ENCODE results near the gene PRSS27.

PRSS27 gene

DNA sequence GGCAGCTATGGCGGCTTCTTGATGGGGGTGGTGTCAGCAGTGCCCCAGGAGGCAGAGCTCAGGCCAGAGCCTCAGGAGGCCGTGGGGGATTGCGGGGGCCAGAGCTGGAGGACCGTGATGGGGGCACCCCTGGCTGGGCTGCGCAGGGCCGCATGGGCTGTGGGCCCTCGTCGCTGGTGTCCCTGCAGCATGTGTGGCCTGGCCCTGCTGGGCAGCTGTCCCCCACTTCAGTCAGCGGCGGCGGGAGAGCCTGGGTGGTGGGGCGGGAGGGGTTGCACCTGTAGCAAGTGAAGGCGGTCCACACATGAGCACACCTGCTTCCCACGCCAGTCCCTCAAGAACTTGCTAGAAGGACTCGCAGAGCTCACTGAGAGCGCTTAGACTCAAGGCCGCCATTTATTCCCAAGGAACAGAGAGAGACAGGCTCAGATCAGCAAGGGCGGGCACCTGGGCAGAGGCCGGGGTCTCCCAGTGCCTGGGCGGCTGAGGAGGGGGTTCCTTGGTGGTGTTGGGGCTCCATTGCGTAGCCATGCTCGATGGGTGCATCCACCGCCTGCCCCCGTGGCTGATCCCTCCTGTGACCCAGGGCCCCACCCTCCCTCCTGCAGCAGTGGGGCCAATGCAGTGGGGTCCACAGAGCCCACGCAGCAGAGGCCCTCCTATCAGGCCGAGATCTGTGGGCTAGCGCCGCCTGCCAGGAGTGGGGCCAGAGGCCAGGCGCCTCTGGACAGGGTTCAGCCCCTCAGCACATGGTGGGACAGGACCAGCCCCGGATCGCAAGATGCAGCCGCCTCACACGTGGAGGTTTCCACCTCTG lies 15.7 kb downstream of the PRSS27 start:
- Histone ChIP-seq H3K27me3 (ENCODE audit: insufficient read depth, low read length) (no peaks in the 10 kb centered on the region), H3K27ac (ENCODE audit: low read length) (no peak overlapping the region), H3K36me3 (ENCODE audit: insufficient read depth, low read depth, low read length) (peaks cover 32% of the 10 kb centered on the region), H3K4me1 (ENCODE audit: insufficient read depth, low read length) (no peaks in the 10 kb centered on the region), H3K9ac (ENCODE audit: low read depth, low read length) (no peak overlapping the region), H3K4me3 (ENCODE audit: low read length) (no peak overlapping the region), H3K9me3 (ENCODE audit: insufficient read depth, low read depth, low read length) (no peaks in the 10 kb centered on the region)

DNA sequence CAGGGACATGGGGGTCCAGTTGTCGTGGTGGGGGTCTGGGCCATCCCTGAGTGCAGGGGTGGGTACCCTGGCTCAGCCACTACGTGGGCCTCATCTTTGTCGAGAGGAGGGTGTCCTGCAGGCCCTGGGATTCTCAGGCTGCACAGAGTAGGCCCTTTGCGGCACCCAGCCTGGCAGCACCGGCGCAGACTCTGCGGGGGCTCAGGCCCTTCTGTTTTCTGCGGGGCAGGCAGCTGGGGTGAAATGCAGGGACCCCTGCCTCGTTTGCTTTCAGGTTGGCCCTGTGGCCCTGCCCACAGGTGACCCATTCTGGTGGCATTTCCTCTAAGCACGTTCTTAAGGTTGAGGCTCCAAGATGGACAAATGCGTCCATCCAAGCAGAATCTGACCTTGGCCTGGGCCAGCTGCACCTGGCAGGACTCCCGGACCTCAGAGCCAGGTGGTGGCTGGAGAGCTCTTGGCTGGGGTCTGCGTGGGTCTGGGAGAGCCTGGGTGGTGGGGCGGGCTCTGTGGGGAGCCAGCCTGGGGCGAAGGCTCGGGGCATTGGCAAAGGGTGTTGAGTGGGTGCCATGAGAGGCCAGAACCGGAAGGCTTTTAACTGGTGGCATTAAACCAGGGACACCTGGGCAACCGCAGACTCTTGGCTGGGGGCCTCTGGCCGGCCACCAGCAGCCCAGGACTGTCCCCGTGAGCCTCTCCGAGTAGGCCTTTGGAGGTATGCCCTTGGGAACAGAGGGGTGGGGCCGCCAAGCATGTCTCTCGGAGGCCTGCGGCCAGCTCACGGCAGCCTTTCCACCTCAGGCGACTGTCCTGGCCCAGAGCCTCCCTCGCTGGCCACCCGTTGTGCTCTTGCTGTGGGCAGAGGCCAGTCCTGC lies 16.9 kb downstream of the PRSS27 start:
- H3K36me3 ChIP-seq (ENCODE audit: insufficient read depth, low read depth, low read length) = peaks cover 31% of the 10 kb centered on the region
- no peaks in the 10 kb centered on the region for H3K4me1 ChIP-seq (ENCODE audit: insufficient read depth, low read length)
- no peaks in the 10 kb centered on the region for H3K27me3 ChIP-seq (ENCODE audit: insufficient read depth, low read length)
- H3K9ac ChIP-seq (ENCODE audit: low read depth, low read length) = no peak overlapping the region
- no peaks in the 10 kb centered on the region for H3K9me3 ChIP-seq (ENCODE audit: insufficient read depth, low read depth, low read length)
- H3K27ac ChIP-seq (ENCODE audit: low read length) = no peak overlapping the region
- H3K4me3 ChIP-seq (ENCODE audit: low read length) = no peak overlapping the region

DNA sequence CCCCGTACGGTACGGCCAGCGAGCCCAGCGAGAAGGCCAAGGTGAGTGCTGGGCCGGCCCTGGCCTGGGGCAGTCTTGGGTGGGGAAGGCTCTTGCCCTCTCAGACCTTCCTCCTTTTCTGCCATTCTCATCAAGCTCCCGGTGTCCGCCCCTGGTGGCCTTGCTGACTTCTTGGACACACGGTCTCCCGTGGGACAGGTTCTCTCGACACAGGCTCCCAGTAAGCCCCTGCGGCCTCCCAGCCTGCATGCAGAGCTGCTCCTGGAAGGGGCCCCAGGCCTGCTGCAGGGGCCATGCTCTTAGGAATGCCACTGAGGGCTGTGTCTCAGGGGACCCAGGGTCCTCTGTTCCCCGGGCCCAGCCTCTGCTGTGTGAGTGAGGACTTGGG lies 17.6 kb downstream of the PRSS27 start:
- no peaks in the 10 kb centered on the region for H3K9me3 ChIP-seq (ENCODE audit: insufficient read depth, low read depth, low read length)
- H3K36me3 ChIP-seq (ENCODE audit: insufficient read depth, low read depth, low read length) = peaks cover 31% of the 10 kb centered on the region
- H3K4me1 ChIP-seq (ENCODE audit: insufficient read depth, low read length) = no peaks in the 10 kb centered on the region
- H3K27me3 ChIP-seq (ENCODE audit: insufficient read depth, low read length) = no peaks in the 10 kb centered on the region
- no peak overlapping the region for H3K4me3 ChIP-seq (ENCODE audit: low read length)
- H3K9ac ChIP-seq (ENCODE audit: low read depth, low read length) = no peak overlapping the region
- H3K27ac ChIP-seq (ENCODE audit: low read length) = no peak overlapping the region

DNA sequence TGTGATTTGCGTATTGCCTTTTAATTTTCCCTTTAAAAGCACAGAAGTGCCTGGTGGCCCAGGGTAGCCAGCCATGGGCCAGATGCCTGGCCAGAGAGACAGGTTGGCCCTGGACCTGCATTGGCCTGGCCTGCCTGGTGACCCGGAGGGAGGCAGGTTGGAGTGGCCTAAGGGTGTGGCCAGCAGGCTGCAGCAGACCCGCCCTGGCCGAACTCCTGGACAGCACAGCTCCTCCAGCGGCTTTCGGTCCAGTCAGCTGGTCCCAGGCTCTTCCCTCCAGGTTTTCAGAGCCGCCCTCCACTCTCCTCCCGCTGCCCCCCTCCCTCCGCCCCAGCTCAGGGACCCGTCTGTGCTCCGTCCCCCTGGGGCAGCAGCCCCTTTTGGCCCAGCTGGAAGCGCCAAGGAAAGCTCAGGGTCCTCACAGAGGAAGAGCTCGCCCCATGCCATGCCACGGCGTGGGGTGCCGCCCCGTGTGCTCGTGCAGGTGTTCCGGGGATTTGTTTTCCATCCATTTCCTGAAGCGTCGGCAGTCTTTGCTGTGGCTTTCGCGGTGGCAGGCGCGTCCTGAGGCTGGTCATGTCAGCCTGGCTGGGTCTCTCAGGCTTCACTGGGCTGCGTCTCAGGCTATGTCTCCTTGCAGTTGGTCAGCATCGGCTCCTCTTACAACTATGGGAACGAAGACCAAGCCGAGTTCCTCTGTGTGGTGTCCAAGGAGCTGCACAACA lies 18.1 kb downstream of the PRSS27 start:
- Histone ChIP-seq H3K9ac (ENCODE audit: low read depth, low read length) (no peak overlapping the region), H3K27ac (ENCODE audit: low read length) (no peak overlapping the region), H3K9me3 (ENCODE audit: insufficient read depth, low read depth, low read length) (no peaks in the 10 kb centered on the region), H3K27me3 (ENCODE audit: insufficient read depth, low read length) (no peaks in the 10 kb centered on the region), H3K4me1 (ENCODE audit: insufficient read depth, low read length) (no peaks in the 10 kb centered on the region), H3K4me3 (ENCODE audit: low read length) (no peak overlapping the region), H3K36me3 (ENCODE audit: insufficient read depth, low read depth, low read length) (peaks cover 29% of the 10 kb centered on the region)

DNA sequence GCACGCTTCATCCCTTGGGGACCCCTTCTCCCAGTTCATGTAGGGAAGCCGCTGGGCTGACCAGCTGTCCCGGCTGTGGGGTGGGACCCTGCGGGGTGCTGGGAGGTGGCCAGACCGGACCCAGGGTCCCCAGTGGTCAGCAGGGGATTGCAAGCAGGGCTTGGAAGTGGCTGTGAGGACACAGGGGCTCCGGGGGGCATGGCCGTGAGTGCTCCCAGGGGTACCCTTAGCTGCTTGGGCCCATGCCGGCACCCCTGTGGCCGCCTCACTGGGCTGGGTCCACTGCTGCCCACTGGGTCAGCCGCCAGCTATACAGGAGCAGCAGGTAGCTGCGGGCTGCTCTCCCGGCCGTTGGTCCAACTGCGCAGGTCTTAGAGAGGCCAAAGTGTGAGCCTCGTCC lies 18.8 kb downstream of the PRSS27 start:
- Histone ChIP-seq H3K9ac (ENCODE audit: low read depth, low read length) (no peak overlapping the region), H3K27ac (ENCODE audit: low read length) (no peak overlapping the region), H3K9me3 (ENCODE audit: insufficient read depth, low read depth, low read length) (no peaks in the 10 kb centered on the region), H3K4me3 (ENCODE audit: low read length) (no peak overlapping the region), H3K36me3 (ENCODE audit: insufficient read depth, low read depth, low read length) (peaks cover 29% of the 10 kb centered on the region), H3K4me1 (ENCODE audit: insufficient read depth, low read length) (no peaks in the 10 kb centered on the region), H3K27me3 (ENCODE audit: insufficient read depth, low read length) (no peaks in the 10 kb centered on the region)

DNA sequence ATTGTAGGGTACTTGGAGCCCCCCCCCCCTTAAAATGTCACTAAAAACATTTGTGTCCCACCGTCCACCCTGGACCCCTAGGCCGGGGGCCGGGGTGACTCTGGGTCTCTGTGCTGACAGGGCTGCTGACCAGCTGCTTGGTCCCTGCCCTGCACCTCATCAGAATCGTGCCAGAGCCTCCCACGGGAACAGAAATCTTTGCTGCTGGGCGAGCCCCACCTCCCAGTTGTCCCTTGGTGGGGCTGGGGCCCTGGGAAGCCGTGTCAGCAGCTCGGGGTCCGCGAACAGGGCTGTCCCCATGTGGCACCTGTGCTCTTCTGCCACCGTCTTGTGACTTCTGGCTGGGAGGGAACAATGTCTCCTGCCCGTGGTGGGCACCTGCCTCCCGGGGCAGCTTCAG lies 19.2 kb downstream of the PRSS27 start:
- H3K9ac ChIP-seq (ENCODE audit: low read depth, low read length) = no peak overlapping the region
- H3K27ac ChIP-seq (ENCODE audit: low read length) = no peak overlapping the region
- no peaks in the 10 kb centered on the region for H3K27me3 ChIP-seq (ENCODE audit: insufficient read depth, low read length)
- H3K36me3 ChIP-seq (ENCODE audit: insufficient read depth, low read depth, low read length) = peaks cover 29% of the 10 kb centered on the region
- no peaks in the 10 kb centered on the region for H3K4me1 ChIP-seq (ENCODE audit: insufficient read depth, low read length)
- no peak overlapping the region for H3K4me3 ChIP-seq (ENCODE audit: low read length)
- H3K9me3 ChIP-seq (ENCODE audit: insufficient read depth, low read depth, low read length) = no peaks in the 10 kb centered on the region

DNA sequence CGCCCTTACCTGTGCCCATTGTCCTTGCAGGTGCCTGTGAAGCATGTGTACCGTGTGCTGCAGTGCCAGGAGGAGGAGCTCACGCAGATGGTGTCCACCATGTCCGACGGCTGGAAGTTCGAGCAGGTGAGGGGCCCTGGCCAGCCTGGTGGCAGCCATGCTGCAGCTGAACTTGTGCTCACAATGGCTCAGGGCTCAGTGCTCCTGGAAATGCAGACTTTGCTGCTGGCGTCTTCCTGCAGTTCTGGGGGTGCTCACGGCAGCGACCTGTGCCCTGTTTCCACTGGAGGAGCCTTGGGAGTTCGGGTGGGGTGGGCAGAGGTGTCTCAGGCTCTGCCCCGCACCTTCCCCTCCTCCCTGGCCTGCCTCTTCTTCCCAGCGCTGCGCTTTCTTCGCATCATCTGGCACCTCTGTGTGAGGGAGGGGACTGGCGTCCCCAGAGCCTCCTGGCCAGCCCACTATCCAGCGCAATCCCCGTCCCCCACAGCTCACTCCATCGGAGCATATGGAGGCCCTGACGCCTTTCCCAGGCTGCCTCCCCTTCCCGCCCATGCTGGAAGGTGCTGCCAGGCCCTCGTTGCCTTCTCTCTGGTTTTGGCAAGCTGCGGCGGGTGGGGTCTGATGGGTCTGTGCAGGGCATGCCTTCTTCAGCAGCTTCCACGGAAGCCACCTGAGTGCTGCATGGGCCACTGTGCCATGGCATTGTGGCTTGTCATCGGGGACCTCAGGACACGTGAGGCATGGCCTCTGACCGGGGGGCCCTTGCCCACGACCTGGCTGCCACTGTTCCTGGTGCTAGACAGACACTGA lies 20.0 kb downstream of the PRSS27 start:
- no peaks in the 10 kb centered on the region for H3K27me3 ChIP-seq (ENCODE audit: insufficient read depth, low read length)
- H3K9ac ChIP-seq (ENCODE audit: low read depth, low read length) = no peak overlapping the region
- H3K9me3 ChIP-seq (ENCODE audit: insufficient read depth, low read depth, low read length) = no peaks in the 10 kb centered on the region
- H3K4me1 ChIP-seq (ENCODE audit: insufficient read depth, low read length) = no peaks in the 10 kb centered on the region
- H3K4me3 ChIP-seq (ENCODE audit: low read length) = no peak overlapping the region
- no peak overlapping the region for H3K27ac ChIP-seq (ENCODE audit: low read length)
- H3K36me3 ChIP-seq (ENCODE audit: insufficient read depth, low read depth, low read length) = peaks cover 29% of the 10 kb centered on the region

DNA sequence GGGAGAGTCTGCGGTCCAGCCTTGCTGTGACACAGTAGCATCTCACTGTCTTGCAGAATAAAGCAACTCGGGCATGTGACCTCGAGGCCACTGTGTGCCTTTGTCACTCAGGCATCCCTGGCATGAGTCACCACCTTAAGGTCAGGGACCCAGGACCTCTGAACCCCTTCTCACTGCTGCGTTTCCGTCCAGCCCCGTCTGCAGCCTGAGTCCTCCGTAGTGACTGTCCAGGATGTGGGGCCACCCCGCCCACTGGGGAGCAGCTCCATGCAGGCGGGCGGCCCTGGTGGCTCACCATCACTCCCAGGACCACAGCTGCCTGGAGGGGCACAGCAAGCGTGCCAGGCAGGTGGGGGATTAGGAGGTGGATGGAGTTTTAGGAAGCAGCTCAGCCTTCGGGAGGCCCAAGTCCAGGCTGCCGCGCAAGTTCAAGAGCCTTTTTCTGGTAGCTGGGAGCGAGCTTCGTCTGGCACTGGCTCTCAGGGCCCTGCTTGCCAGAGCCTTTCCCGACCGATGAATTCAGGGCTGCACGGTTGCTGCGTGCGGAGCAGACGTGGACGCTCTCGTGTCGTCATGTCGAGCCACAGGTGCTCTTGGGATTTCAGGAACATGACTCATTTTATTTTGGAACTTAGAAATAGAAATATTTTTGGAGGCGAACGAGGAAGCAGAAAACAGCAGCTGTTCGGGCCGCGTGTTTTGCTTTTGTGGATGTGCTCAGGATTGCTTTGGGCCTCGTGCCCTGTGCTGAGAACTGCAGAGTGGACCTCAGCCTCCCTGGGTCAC lies 20.9 kb downstream of the PRSS27 start:
- H3K36me3 ChIP-seq (ENCODE audit: insufficient read depth, low read depth, low read length) = peaks cover 29% of the 10 kb centered on the region
- no peak overlapping the region for H3K27ac ChIP-seq (ENCODE audit: low read length)
- no peaks in the 10 kb centered on the region for H3K9me3 ChIP-seq (ENCODE audit: insufficient read depth, low read depth, low read length)

DNA sequence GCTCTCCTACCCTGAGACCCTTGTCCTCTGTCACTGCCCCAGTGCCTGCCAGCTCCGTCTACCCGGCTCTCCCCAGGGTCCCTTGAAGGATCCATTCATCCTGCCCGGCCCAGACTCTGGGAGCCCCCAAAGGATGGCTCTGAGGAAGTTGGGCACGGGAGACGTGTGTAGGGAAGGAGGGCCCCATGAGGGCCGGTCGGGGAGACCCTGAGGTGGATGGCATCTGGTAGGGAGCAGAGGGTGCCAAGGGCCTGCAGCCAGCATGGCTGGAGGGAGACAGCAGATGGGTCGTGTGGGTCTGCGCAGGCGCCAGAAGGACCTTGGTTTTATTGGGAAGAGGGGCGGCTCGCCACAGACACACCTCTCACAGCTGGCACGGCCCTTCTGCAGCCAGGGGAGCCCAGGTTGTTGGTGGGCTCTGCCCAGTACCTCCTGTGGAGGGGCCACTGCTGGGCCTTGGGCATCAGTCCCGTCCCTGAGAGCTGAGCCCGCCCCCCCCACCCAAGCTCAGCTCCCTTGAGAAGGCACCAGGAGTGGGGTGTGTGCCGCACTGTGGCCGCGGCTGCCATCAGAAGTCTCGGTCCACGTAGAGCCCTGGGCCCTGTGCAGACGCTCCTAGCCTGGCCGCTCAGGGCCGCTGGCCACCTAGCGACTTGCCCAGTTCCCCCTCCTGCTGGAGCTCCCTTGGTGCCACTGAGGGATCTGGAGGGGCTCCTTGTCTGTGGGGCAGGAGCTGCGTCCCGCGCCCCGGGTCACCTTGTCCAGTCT lies 21.7 kb downstream of the PRSS27 start:
- Histone ChIP-seq H3K27ac (ENCODE audit: low read length) (no peak overlapping the region), H3K36me3 (ENCODE audit: insufficient read depth, low read depth, low read length) (peaks cover 29% of the 10 kb centered on the region), H3K9ac (ENCODE audit: low read depth, low read length) (no peak overlapping the region), H3K27me3 (ENCODE audit: insufficient read depth, low read length) (no peaks in the 10 kb centered on the region), H3K9me3 (ENCODE audit: insufficient read depth, low read depth, low read length) (no peaks in the 10 kb centered on the region), H3K4me1 (ENCODE audit: insufficient read depth, low read length) (no peaks in the 10 kb centered on the region), H3K4me3 (ENCODE audit: low read length) (no peak overlapping the region)

More for the DNA sequence above, 20.9 kb downstream of the PRSS27 start:
- Histone ChIP-seq H3K4me1 (ENCODE audit: insufficient read depth, low read length) (no peaks in the 10 kb centered on the region), H3K27me3 (ENCODE audit: insufficient read depth, low read length) (no peaks in the 10 kb centered on the region), H3K4me3 (ENCODE audit: low read length) (no peak overlapping the region), H3K9ac (ENCODE audit: low read depth, low read length) (no peak overlapping the region)

DNA sequence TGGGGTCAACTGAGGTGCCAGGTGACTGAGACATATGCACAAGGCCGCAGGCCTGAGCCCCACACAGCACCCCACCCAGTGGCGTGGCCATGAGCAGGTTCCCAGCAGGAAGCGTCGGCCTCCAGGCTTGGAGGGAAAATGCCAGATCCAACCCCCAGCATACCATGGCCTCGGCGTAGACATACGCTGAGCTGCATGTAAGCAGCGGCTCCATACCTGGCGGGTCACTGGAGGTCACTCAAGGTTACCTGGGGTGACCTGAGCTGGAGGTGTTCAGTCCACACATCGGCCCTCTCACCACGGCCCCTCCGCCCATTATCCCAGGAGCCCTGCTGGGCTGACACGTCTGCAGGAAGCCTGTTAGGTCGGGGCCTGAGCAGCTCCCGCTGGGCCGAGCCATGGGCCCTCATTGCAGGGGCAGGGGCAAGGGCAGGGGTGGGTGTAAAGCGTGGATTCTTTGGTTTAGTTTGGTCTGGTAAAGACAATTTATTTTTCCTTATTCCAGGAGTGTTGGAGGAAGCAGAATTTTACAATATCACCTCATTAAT lies 22.5 kb downstream of the PRSS27 start:
- H3K9me3 ChIP-seq (ENCODE audit: insufficient read depth, low read depth, low read length) = no peaks in the 10 kb centered on the region
- H3K27ac ChIP-seq (ENCODE audit: low read length) = no peak overlapping the region
- no peak overlapping the region for H3K4me3 ChIP-seq (ENCODE audit: low read length)
- no peak overlapping the region for H3K9ac ChIP-seq (ENCODE audit: low read depth, low read length)
- H3K4me1 ChIP-seq (ENCODE audit: insufficient read depth, low read length) = no peaks in the 10 kb centered on the region
- peaks cover 27% of the 10 kb centered on the region for H3K36me3 ChIP-seq (ENCODE audit: insufficient read depth, low read depth, low read length)
- no peaks in the 10 kb centered on the region for H3K27me3 ChIP-seq (ENCODE audit: insufficient read depth, low read length)
